NCI-H1092 treated with DMSO at 0.1 percent for 48 hours (cell line): ENCODE results near the gene MZT1.
"Not testable (repeated sequence)": the region's sequence is repeated elsewhere in the genome, so short reads cannot be mapped to it uniquely, and the experiment has no call there.

Experiments used
- DNase-seq: peaks from one replicate; lab custom pipeline; 2025; lab: John Stamatoyannopoulos, UW

MZT1 gene

GRCh38 chr13:72727417-72728289 is at the start of gene MZT1, which contains the start of gene BORA:
Gene MZT1, minus strand, starts transcription at chr13:72727629. Its CDS starts 27 bp downstream, at chr13:72727602.
Gene BORA, plus strand, starts transcription at chr13:72727923. Its CDS starts 1,018 bp downstream, at chr13:72728941.
- peak; percentile 99 for DNase-seq

- DNase-seq: no peak
These were observed 46.6 kb upstream of the MZT1 start for GRCh38 chr13:72774019-72774418.

- no peak for DNase-seq
These were observed 36.0 kb upstream of the MZT1 start for GRCh38 chr13:72763411-72763810.

- DNase-seq: no peak
These were observed 32.8 kb upstream of the MZT1 start for GRCh38 chr13:72760189-72760588.

GRCh38 chr13:72757792-72758535 is 30.5 kb upstream of the MZT1 start:
- no peak for DNase-seq

GRCh38 chr13:72754111-72754510 is 26.7 kb upstream of the MZT1 start:
- DNase-seq: no peak

GRCh38 chr13:72751220-72751619 is 23.8 kb upstream of the MZT1 start:
- no peak for DNase-seq

GRCh38 chr13:72745260-72745659 is 17.8 kb upstream of the MZT1 start:
- DNase-seq: no peak

GRCh38 chr13:72740015-72740414 is 12.6 kb upstream of the MZT1 start:
- DNase-seq: no peak

- no peak for DNase-seq
These were observed 9.6 kb upstream of the MZT1 start for GRCh38 chr13:72737033-72737432.

GRCh38 chr13:72728290-72728605 is 819 bp upstream of the MZT1 start:
- DNase-seq: no peak

GRCh38 chr13:72726726-72727416 is 558 bp downstream of the MZT1 start:
- peak; percentile 48 for DNase-seq

- not testable (repeated sequence) for DNase-seq
These were observed 1.2 kb downstream of the MZT1 start for GRCh38 chr13:72726185-72726584.

- DNase-seq: no peak
These were observed 10.7 kb downstream of the MZT1 start for GRCh38 chr13:72716776-72717175.

GRCh38 chr13:72700509-72700908 is 26.9 kb downstream of the MZT1 start:
- DNase-seq: no peak

- DNase-seq: no peak
These were observed 29.3 kb downstream of the MZT1 start for GRCh38 chr13:72698164-72698563.

GRCh38 chr13:72696579-72696978 is 30.9 kb downstream of the MZT1 start:
- DNase-seq: peak; percentile 13

- DNase-seq: no peak
These were observed 33.1 kb downstream of the MZT1 start for GRCh38 chr13:72694314-72694713.

GRCh38 chr13:72693832-72694231 is 33.6 kb downstream of the MZT1 start:
- no peak for DNase-seq

GRCh38 chr13:72692884-72693514 is 34.4 kb downstream of the MZT1 start:
- no peak for DNase-seq

- no peak for DNase-seq
These were observed 38.2 kb downstream of the MZT1 start for GRCh38 chr13:72689181-72689696.

GRCh38 chr13:72686766-72687165 is 40.7 kb downstream of the MZT1 start:
- no peak for DNase-seq
